ENCODE measurements around the gene PTCD3.

Gene PTCD3

GRCh38 chr2:86102157-86102556 lies 3.9 kb upstream of the PTCD3 start:
- no peak for DNase-seq (ENCODE audit: low read depth)
- TF ChIP-seq CTCF (conservative IDR thresholded peaks at IDR 0.05; ENCODE audit: low read depth, low read length) = no peak
- H3K4me3 ChIP-seq (ENCODE audit: low read length) = no peak overlapping the region

GRCh38 chr2:86105252-86105968 lies 625 bp upstream of the PTCD3 start, which contains the start of gene POLR1A:
TSS of gene POLR1A (minus strand) at chr2:86105886. CDS start at chr2:86105776, 110 bp downstream.
- peak within 1 kb of the TSS; percentile 86 for H3K4me3 ChIP-seq (ENCODE audit: low read length)
- DNase-seq (ENCODE audit: low read depth) = peak; percentile 84
- peak; percentile 31 for TF ChIP-seq CTCF (conservative IDR thresholded peaks at IDR 0.05; ENCODE audit: low read depth, low read length)

GRCh38 chr2:86107031-86107430 lies 996 bp downstream of the PTCD3 start:
- DNase-seq (ENCODE audit: low read depth) = no peak
- no peak for TF ChIP-seq CTCF (conservative IDR thresholded peaks at IDR 0.05; ENCODE audit: low read depth, low read length)
- peak overlapping the region; percentile 86 for H3K4me3 ChIP-seq (ENCODE audit: low read length)

- no peak overlapping the region for H3K4me3 ChIP-seq (ENCODE audit: low read length)
- no peak for DNase-seq (ENCODE audit: low read depth)
- TF ChIP-seq CTCF (conservative IDR thresholded peaks at IDR 0.05; ENCODE audit: low read depth, low read length) = no peak
Observed at GRCh38 chr2:86118130-86118529, 12.1 kb downstream of the PTCD3 start.

- no peak overlapping the region for H3K4me3 ChIP-seq (ENCODE audit: low read length)
- TF ChIP-seq CTCF (conservative IDR thresholded peaks at IDR 0.05; ENCODE audit: low read depth, low read length) = no peak
- no peak for DNase-seq (ENCODE audit: low read depth)
Observed at GRCh38 chr2:86123328-86123925, 17.4 kb downstream of the PTCD3 start.

GRCh38 chr2:86124683-86125082 lies 18.6 kb downstream of the PTCD3 start:
- DNase-seq (ENCODE audit: low read depth) = no peak
- no peak for TF ChIP-seq CTCF (conservative IDR thresholded peaks at IDR 0.05; ENCODE audit: low read depth, low read length)
- H3K4me3 ChIP-seq (ENCODE audit: low read length) = no peak overlapping the region

GRCh38 chr2:86134709-86135108 lies 28.7 kb downstream of the PTCD3 start:
- DNase-seq (ENCODE audit: low read depth) = no peak
- TF ChIP-seq CTCF (conservative IDR thresholded peaks at IDR 0.05; ENCODE audit: low read depth, low read length) = no peak

More at GRCh38 chr2:86134709-86135108, 28.7 kb downstream of the PTCD3 start:
- no peak overlapping the region for H3K4me3 ChIP-seq (ENCODE audit: low read length)

Data from retinal pigment epithelial cell (primary cell).